Hepatocyte (in vitro differentiated cells): ENCODE measurements around the gene C11orf91.

Source experiments
- CTCF ChIP-seq: fragments of 200-600 bp; sonication (generic); IDR thresholded peaks from 2 replicates; pipeline ENCODE4 v1.5.1; 2016; ENCODE audit warnings: antibody characterized with exemption, mild to moderate bottlenecking; ENCODE audit not compliant: poor library complexity
- EZH2 ChIP-seq: fragments of 200-600 bp; sonication (generic); IDR thresholded peaks from 2 replicates; pipeline ENCODE4 v1.6.1; 2016; ENCODE audit warnings: antibody characterized with exemption, mild to moderate bottlenecking, borderline replicate concordance
- EZH2phosphoT487 ChIP-seq: fragments of 200-600 bp; sonication (generic); IDR thresholded peaks from one replicate; pipeline ENCODE4 v1.6.1; 2018; ENCODE audit warnings: antibody characterized with exemption, mild to moderate bottlenecking, low read depth, moderate library complexity; ENCODE audit not compliant: unreplicated experiment, severe bottlenecking

GRCh38 chr11:33652431-33652830 lies 48.2 kb downstream of the C11orf91 start:
- no peak for TF ChIP-seq EZH2
- TF ChIP-seq CTCF: no peak
- no peak for TF ChIP-seq EZH2phosphoT487
